ENCODE results near the gene SOX15.

DNA sequence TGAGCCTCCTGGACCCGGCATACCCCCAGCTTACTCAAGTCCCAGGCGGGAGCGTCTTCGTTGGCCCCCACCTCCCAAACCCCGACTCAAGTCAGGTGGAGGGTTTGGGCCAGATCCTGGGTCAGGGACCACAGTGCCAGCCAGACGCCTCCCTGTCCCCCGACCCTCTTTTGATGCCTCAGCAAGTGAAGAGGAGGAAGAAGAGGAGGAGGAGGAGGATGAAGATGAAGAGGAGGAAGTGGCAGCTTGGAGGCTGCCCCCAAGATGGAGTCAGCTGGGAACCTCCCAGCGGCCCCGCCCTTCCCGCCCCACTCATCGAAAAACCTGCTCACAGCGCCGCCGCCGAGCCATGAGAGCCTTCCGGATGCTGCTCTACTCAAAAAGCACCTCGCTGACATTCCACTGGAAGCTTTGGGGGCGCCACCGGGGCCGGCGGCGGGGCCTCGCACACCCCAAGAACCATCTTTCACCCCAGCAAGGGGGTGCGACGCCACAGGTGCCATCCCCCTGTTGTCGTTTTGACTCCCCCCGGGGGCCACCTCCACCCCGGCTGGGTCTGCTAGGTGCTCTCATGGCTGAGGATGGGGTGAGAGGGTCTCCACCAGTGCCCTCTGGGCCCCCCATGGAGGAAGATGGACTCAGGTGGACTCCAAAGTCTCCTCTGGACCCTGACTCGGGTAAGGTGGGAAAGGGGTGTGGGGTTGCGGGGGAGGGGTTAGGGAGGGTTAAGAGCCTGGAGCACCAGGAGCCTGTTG is 26.6 kb downstream of the SOX15 start:
- no peak for TF ChIP-seq CTCF (IDR thresholded peaks at IDR 0.05; ENCODE audit: low read length)
- no peak for TF ChIP-seq EZH2 (optimal IDR thresholded peaks at IDR 0.05; ENCODE audit: low read depth, low read length)
- TF ChIP-seq EZH2phosphoT487 (IDR thresholded peaks at IDR 0.05; ENCODE audit: low read length), result no peak
